ENCODE results near the gene GALNT7.
"Not testable (repeated sequence)": the region's sequence is repeated elsewhere in the genome, so short reads cannot be mapped to it uniquely, and the experiment has no call there.

Gene GALNT7

DNA sequence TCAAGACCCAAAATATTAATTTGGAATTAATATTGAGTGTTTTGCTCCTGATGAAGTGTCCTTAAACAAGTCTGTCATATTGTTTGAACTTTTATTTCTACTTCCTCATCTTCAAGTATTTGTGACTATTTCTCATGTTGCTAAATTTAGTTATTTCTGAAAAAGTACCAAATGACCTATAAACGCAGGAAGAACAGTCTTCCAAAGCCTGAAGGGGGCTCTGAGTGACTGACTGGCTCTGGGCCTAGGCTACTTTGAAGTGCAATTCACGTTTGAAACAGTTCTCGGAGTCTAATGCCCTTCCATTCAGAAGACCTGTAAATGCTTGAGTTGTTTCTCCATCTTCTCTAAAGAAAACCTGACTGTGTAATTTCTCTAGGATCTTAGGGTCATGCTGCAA lies 26.5 kb downstream of the GALNT7 start:
- DNase-seq: no peak

DNA sequence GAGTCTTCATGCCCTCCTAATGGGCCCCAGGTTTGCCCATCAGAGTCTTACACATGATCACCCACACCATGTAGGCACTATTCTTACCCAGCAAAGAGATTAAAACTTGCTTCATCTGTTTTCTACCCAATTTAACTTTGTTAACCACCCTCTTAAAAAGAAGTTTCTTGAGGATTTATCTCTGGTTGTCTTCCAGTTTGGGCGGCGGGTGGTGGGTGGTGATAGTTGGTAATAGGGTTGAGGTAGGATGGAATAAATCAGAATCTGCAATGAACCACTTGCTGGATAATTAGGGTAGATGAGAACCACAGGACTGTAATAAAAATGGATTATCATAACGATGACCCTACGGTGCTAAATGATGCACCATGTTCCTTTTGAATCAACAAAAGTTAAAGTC lies 30.9 kb downstream of the GALNT7 start:
- DNase-seq: no peak

DNA sequence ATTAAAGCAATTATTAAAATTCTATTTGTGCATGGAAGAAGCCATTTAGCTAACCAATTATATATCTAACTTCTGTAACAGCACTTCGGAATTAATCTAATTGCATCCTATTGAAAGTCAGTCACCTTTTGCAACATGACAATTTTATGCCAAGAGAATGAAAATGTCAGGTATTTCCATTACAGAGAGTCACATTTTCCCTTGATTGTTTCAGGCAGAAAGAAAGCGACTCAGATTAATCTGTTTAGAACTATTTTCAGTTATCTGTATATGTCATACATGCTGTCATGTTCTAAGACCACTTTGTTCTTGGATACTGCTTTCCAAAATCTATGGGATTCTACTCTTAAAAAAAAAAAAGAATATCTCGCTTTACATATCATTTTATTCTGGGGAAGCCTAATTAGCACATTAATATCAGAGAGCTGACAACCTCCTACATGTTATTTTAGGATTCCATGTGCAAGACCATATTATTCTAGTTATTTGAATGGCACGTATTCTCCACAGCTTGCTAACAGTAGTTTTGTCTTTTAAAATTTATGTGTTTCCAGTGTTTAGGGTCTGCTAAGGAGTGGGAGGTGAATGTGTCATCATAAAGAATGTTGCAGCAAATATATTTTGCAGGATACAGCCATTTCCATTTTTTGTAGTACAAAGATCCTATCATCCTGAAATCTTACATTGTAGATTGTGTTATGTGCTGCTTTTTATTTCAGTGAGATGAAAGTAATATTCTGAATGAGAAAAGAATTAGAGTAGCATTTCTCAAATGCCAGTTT lies 31.7 kb downstream of the GALNT7 start:
- no peak for DNase-seq

DNA sequence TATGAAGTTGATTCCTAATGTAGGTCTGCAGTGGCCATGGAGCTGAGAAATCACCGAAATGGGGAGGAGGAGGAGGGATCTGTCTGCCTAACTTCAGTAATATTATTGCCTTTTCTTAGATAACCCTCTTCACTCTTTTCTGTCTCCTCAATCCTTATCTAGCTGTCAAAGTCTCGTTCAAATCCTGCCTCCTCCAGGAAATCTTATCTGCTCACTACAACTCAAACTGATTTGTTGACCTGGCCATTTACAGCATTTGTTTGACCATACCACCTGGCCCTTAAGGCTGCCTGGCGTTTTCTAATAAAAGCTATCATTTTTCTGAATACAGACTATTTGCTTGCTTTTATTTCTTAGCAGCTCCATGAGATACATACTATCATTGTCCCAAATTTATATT lies 33.8 kb downstream of the GALNT7 start:
- no peak for DNase-seq

DNA sequence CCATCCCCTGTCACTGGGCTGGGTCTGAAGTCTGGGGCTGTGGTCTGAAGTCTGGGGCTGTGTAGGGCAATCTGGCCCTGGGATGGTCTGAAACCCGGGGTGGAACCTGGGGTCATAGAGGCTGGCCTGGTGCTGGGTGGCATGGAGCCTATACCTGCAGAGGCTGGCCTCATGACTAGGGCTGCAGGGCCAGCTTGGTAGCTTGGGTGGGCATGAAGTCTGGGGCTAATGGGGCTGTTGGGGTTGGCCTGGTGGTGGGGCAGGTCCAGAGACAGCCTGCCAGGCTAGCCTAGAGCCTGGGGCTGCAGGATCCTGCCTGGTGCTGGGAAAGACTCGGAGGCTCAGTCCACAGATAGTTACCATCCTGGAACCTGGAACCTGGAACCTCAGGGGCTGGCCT lies 37.0 kb downstream of the GALNT7 start:
- DNase-seq: no peak

DNA sequence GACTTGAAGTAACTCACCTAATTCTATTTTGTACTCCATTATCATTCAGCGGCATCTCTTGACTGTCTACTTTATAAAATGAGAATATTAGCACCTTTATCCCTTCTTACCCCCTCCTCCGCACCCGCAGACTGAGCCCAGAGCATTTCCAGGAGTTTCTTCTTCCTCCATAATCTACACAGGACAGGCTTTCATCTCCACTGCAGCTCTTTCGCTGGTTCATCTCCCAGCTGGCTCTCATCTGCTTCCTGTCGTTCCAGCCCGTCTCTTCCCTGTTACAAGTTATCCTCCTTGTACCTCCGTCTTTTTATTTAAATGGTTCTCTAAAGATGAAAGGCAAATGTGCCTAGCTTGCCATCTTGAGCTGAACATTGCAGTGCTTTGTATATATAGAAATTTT lies 39.8 kb downstream of the GALNT7 start:
- DNase-seq: no peak

DNA sequence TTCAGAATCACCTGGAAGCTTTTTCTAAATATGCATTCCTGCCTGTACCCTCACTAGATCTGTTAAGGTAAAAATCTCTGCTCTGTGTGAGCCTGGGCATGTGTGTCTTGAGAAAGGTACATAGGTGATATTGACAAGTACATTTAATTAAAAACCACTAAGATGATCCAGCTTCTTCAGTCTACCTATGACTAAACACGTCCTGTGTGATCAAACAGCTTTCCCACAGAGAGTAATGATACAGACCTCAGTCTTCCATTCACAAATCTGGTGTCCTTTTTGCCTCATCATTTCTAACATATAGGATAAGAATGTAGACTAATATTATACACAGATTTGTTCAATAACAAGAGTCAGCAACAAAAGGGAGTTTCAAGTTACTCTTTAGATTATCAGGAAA lies 42.6 kb downstream of the GALNT7 start:
- no peak for DNase-seq

DNA sequence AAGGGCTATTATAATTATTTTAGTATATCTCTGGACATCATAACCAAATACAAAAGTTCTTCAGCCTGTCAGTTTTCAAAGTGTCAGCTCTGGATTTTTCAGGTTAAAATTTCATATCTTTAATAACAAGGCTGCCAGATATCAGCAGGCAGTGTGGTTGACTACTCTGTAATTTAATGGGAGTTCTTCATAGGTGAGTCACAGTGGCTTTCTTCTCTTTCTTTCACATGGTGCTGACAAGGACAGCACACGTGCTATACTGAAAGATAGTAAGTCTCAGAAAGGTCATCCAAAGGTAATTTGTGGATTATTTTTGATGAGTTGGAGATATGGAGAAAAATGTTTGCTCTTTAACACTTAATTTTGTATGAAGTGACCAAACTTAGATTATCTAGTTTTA lies 43.2 kb downstream of the GALNT7 start:
- DNase-seq: no peak

DNA sequence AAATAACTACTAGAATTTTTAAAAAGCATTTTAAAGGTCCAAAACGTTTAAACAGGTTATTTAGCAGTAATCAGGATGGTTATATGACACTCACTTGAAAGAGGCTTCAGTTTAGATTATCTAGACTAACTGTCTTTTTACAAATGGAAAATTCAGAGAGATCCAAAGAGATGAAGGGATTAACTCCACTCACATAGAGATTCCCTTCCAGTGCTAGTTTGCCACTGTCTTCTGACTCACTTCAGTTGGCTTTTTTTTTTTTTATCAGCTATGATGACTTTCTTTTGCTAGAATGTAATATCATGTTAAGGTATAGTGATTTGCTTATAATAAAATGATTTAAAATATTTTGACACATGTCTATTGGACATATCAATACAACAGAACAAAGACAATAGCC lies 43.8 kb downstream of the GALNT7 start:
- no peak for DNase-seq

DNA sequence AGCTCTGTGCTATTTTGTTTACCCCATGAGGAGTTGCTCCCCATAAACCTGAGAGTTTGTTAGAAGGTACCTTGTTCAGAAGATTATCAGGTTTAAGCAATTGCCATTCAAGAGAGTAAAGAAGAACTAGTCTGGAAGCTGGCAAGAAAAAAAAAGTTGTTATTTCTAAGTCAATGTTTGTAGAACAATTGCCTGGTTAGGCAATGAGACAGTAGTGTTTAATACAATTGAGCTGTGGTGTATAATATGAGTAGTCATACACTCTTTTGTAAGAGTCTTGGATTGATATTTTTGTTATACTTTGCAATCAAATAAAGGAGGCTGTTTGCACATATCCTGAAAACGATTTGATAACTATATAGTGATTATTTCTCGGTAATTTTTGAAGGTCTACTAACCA lies 44.7 kb downstream of the GALNT7 start:
- no peak for DNase-seq

DNA sequence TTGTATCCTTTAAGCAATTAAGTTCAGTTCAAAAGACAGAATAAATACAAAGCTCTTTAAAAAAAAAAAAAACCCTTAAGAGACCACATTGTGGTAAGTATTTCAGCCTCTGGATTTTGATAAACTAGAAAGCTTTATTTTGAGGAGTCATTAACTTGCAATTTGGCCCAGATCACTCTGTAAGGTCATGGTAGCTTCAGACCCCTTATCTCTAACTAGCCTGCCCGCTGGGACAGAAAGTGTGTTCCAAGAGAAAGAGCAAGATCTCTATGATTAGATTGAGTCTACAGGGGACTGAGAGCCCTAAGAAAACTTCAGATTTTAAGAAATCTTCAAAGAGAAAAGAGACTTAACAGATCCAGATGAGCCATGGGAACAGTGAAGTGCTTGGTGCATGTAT lies 45.6 kb downstream of the GALNT7 start:
- DNase-seq: no peak

DNA sequence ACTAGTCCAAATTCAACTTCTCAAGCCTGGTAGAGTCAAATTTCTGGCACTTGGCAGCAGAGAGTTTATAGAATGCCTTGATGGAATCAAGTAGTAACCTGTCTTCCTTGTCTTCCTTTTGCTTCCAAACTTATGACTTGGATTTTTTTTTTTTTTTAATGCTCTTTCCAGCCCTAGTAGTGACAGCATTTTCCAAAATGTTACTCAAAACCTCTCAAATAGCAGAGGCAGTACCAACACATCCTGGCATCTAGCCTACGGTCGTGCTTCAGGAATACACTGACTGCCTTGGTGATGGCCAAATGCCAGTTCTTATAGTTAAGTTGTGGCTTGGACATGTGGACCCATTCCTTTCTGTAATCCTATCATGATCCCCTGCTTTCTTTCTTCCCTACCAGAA lies 46.0 kb downstream of the GALNT7 start:
- no peak for DNase-seq

DNA sequence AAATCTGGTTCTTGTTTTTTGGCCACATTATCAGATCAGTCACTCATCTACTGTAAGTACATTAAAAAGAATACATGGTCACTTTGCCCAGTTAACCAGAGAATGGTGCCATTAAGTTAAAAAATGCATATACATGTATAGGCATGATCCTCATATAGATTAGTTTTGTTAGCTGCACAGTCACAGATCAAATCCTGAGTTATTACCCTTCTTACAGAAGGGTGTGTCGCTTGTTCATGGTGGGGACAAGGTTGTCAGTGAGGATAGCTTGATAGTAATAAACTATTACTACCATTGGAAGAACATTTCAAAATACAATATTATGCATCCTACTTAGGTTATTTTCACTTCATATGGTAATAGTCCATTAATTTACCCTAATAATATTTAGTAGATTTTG lies 48.5 kb downstream of the GALNT7 start:
- DNase-seq: no peak

DNA sequence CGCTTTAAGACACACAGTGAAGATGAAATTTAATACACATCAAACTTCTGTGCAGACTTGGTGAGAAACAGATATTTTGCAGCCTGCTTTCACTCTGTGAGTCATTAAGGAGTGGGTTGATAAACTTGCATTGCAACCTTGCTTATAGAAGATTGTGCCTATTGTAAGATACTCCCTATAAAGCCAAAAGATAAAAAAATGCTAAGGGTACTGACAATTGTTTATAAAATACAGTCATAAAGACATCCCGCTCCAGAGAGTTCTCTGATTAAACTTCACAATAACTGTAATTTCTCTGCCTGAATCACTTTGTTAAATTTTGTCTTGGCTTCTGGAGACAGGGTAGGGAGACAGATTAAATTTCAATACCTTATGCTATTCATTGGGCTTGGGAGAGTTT lies 49.1 kb downstream of the GALNT7 start:
- no peak for DNase-seq

DNA sequence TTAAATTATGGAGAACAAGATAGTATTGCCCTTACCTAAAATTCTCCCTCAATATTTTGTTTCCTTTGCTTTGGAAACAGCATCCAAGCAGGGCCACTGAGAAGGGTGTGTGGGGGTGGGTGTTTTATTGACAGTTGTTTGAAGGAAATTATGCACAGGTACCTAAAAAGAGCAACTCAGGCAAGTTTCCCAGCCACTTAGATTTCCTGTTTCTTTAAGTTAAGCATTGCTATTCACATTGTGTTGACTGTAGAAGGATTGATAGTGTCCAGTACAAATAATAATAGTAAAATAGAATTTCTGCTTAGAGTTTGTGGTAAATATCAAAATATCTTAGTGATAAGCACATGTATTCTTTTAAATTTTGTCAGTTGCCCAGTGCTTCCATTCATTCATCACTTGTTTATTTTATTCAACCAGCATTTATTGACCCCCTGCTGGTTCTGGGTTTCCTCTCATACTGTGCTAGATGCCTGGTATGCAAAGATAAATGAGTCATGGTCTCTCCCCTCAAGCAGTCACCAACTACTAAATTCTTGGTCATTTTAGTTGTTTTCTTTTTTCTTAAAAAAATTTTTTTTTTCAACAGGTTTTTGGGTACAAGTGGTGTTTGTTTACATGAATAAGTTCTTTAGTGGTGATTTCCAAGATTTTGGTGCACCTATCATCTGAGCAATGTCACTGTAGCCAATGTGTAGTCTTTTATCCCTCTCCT lies 50.0 kb downstream of the GALNT7 start:
- no peak for DNase-seq

DNA sequence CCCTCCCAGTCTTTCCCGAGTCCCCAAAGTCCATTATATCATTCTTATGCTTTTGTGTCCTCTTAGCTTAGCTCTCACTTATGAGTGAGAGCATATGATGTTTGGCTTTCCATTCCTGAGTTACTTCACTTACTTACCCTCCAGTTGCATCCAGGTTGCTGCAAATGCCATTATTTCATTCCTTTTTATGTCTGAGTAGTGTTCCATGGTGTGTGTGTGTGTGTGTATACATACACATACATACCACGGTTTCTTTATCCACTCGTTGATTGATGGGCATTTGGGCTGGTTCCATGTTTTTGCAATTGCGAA lies 50.5 kb downstream of the GALNT7 start:
- not testable (repeated sequence) for DNase-seq

DNA sequence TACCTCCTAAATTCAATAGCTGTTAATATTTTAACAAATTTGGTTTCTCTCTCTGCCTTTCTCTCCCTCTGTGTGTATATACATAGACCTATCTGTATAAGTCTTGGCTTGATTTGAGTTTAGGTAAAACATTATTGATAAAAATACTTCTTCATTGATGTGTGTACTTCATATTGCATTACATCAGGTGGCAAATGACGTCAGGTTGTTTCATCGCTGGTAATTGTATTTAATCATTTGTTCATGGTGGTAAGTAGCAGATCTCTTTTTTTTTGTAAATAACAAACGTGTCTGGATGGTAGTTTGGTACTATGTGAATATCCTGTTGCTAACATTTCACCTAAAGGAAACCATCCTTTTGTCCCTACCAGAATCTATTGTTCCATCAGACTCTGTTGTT lies 55.1 kb downstream of the GALNT7 start:
- DNase-seq: no peak

DNA sequence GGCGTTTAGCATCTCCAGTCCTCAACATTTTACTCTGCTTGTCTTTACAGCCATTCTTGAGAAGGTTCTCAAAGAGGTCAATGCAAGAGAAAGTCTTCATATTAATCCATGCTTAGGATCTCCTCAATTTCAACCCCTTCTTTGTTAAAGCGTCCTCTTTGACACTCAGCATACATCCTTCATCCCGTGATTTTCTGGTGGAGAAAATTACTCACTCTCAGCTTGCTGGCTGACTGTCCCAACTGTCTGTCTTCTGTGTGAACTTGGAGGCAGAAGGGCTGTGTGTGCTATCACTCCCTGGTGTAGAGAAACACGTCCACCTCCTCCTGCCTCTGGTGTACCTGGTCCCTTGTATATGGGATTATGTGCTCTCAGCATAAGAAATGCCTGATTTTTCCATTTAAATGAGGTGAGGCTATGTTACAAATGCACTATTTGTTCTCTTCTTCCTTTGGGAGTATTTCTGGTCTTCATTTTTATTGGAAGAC lies 57.8 kb downstream of the GALNT7 start:
- DNase-seq: no peak

DNA sequence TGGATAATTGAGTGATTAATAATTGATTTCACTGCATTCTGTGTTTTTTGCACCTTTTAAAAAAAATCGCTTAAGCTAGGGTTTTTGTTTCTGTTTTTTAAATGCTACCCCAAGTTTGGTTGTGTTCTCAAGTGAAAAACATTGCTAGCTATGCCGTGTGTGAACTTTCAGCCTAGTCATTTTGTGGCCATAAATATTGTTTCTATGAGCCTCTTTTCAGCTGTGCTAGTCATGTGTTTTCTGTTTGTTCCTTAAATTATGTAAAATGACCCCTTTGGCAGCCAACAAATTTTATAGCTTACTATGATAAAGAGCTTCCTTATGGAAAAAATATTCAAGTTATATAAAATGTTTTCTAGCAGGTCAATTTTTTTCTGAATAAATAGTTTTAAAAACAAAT lies 59.1 kb downstream of the GALNT7 start:
- no peak for DNase-seq

DNA sequence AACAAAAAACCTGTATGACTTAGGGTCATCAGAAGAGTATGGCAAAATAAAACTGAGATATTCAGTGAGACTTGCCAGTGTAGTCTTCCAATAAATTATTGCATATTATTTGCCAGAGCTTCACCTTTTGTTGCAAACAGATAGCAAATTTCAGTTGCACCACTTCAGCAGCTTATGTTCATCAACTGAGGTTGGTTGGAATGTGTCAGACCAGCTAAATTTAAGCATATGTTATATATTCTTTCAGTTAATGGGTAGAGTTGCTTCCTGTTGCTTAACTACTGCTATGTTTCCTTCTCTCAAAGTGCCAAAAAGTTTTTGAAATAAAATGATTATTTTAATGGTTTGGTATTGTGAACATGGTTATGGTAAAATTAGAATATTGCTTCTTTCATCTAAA lies 61.5 kb downstream of the GALNT7 start:
- DNase-seq: no peak

DNA sequence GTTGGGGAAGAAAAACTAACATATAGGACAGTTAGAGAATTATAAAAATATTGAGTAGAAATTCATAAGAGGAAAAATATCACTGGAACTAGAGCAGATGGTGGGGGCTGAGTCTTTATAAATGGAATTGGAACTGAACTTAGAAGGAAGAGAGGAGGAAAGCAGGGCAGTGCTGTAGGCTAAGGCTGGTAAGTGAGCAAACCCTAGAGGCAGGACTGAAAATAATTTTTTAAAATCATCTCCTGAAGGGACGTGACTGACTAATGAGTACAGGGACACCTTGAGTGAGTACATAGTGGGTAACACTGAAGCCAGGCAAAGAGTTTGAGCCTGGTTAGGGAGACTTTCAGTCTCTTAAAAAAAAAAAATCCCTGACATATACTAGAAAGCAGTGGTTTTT lies 63.3 kb downstream of the GALNT7 start:
- DNase-seq: no peak

DNA sequence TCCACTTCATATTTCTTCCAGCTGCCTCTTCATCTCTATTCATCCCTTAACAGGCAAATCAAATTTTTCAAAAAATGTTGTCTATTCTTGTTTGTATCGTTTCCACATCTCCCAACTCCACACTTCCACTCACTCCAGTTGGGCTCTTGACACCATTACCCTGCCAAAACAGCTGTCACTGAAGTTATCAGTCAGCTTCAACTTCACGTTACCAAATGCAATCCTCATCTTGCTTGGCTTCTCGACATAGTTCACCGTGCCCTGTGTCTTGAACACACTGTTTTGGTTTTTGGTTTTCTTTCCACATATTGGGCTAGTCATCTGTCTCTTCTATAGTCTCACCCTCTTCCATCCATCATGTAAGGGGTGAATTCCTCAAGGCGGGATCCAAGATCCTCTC lies 65.2 kb downstream of the GALNT7 start:
- no peak for DNase-seq

DNA sequence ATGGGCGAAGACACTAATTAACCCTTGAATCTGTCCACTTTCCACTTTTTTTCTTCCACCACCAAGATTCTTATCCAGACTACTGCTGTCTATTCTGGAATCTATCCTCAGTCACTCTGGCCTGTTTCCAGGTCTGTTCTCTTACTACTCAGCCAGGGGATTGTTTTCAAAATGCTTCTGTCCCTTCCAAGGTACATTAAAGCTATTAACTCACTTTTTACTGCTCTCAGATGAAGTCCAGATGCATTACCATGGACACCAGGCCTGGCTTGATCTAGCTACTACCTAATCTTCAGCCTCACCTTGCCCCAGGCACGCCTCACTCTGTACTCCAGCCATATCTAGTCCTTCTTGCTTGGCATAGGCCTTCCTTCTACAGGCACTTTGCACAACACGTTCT lies 66.4 kb downstream of the GALNT7 start:
- no peak for DNase-seq

DNA sequence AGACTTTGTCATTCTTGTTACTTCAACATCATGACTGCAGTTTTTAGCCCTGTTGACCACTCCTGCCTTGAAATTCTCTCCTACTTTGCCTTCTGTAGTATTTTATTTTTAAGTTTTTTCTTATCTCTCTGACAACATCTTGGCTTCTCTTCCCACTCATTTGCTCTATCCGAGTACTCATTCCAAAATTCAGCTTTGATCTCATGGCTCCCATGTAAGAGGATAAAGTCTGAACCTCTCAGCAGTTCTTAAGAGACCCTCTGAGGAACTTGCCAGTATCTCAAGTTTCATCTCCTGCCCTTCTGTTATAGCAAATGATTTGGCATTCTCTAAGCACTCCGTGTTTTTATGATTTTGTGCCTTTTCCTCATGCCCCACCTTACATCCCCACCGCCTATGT lies 67.7 kb downstream of the GALNT7 start:
- no peak for DNase-seq

DNA sequence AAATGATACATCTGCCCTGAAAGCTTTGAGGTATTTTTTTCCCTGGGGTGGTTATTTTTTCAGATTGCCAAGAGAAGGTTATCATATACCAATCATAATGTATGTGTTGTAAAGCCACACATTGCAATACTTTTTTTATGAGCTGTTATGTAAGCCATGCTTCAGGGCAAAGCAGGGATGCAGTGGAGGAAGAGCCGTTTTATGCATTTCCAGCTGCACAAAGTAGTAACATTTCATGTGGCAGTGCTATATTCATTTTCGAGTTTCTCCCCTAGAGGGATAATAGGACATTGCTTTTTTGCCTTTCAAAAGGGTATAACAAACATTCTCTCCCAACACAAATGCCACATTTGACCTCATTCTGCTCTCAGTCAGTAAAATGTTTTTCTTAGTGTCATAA lies 68.5 kb downstream of the GALNT7 start:
- no peak for DNase-seq
